Choroid plexus epithelial cell (primary cell): ENCODE measurements around the gene C20orf173.

Source experiments
- DNase-seq: peaks from one replicate; pipeline ENCODE4 v3.0.0-alpha.2; 2010; ENCODE audit warnings: low read depth
- H3K4me3 ChIP-seq: 2 replicates; pipeline ENCODE4 v1.5.1; 2011; ENCODE audit warnings: low read depth, mild to moderate bottlenecking, control low read depth, low read length, moderate library complexity
- CTCF ChIP-seq: conservative IDR thresholded peaks from 2 replicates; pipeline ENCODE4 v1.5.1; 2011; ENCODE audit warnings: low read depth, mild to moderate bottlenecking, control low read depth, inconsistent platforms, low read length, moderate library complexity

The C20orf173 gene

GRCh38 chr20:35490736-35491181 is 38.7 kb downstream of the C20orf173 start:
- no peak overlapping the region for H3K4me3 ChIP-seq
- TF ChIP-seq CTCF = no peak
- no peak for DNase-seq

- no peak for DNase-seq
- no peak overlapping the region for H3K4me3 ChIP-seq
- no peak for TF ChIP-seq CTCF
Observed at GRCh38 chr20:35489717-35490116, 39.7 kb downstream of the C20orf173 start.

GRCh38 chr20:35487479-35487878 is 42.0 kb downstream of the C20orf173 start:
- DNase-seq = no peak
- no peak for TF ChIP-seq CTCF
- no peak overlapping the region for H3K4me3 ChIP-seq

DNA sequence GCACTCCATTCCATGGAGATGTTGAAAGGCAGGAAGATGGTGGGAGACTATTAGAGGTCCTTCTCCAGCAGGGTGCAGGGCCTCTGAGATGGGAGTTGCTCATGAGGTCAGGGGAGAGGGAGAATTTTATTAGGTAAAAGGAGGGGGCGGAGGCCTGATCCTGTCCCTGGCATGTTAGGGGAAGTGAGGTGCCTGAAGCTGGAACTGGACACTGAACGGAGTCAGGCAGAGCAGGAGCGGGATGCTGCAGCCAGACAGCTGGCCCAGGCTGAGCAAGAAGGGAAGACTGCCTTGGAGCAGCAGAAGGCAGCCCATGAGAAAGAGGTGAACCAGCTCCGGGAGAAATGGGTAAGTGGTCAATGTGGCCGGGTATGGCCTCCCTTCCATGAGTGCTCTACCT is 49.7 kb downstream of the C20orf173 start:
- no peak for DNase-seq
- no peak for TF ChIP-seq CTCF
- no peak overlapping the region for H3K4me3 ChIP-seq

- H3K4me3 ChIP-seq = no peak overlapping the region
- TF ChIP-seq CTCF = peak; percentile 60
- DNase-seq = peak; percentile 67
Observed at GRCh38 chr20:35478804-35479472, 50.5 kb downstream of the C20orf173 start.
